WTC11 (cell line): ENCODE results near the gene SAFB. TPM values are rescaled to one million over a fixed set of nuclear protein-coding genes. Genes with fewer than 3 reads are reported as not detected.

Experiments used
- ATAC-seq: fragments of 200-7000 bp; cut with Tn5 transposase; 2 replicates; pipeline ENCODE4 v1.10.0; 2021; ENCODE audit warnings: mild to moderate bottlenecking, moderate library complexity
- CTCF ChIA-PET: fragments of 300-600 bp; sonication (Branson Sonifier 250); formaldehyde crosslinking; loops from one replicate; lab custom pipeline; 2021; ENCODE audit warnings: antibody characterized with exemption; lab: Charles Lee
- POLR2A ChIA-PET: fragments of 350-600 bp; sonication (Branson Sonifier 250); formaldehyde crosslinking; loops from one replicate; lab custom pipeline; 2021; ENCODE audit warnings: antibody characterized with exemption; lab: Charles Lee
- DNase-seq: peaks from one replicate; pipeline ENCODE4 v3.0.0; 2021; ENCODE audit warnings: low spot score
- H3K27ac Mint-ChIP-seq: 2 replicates; pipeline ENCODE4 v1.8.0; 2021; ENCODE audit warnings: mixed read lengths
- H3K27me3 Mint-ChIP-seq: 2 replicates; pipeline ENCODE4 v1.8.0; 2021; ENCODE audit warnings: low read depth, mild to moderate bottlenecking, moderate library complexity, mixed read lengths
- H3K36me3 Mint-ChIP-seq: 2 replicates; pipeline ENCODE4 v1.8.0; 2021; ENCODE audit warnings: mixed read lengths
- H3K4me1 Mint-ChIP-seq: 2 replicates; pipeline ENCODE4 v1.8.0; 2022; ENCODE audit warnings: mixed read lengths
- H3K4me3 Mint-ChIP-seq: 2 replicates; pipeline ENCODE4 v1.8.0; 2021; ENCODE audit warnings: mild to moderate bottlenecking, moderate library complexity, mixed read lengths
- H3K9me3 Mint-ChIP-seq: 2 replicates; pipeline ENCODE4 v1.8.0; 2021; ENCODE audit warnings: mixed read lengths
- AFF4 ChIP-seq: sonication (generic); formaldehyde crosslinking; IDR thresholded peaks from 2 replicates; pipeline ENCODE4 v1.8.1; 2023; ENCODE audit warnings: mild to moderate bottlenecking, missing genetic modification reagents, borderline replicate concordance
- ATF2 ChIP-seq: sonication (generic); formaldehyde crosslinking; IDR thresholded peaks from 2 replicates; pipeline ENCODE4 v1.8.1; 2022; ENCODE audit warnings: low read depth, missing genetic modification reagents, borderline replicate concordance
- CREM ChIP-seq: sonication (generic); formaldehyde crosslinking; IDR thresholded peaks from 2 replicates; pipeline ENCODE4 v1.8.1; 2022; ENCODE audit warnings: mild to moderate bottlenecking, missing genetic modification reagents, moderate library complexity
- JAZF1 ChIP-seq: fragments of 250-450 bp; sonication (Bioruptor Pico); IDR thresholded peaks from 2 replicates; pipeline ENCODE4 v1.9.0; 2021; ENCODE audit warnings: moderate library complexity, mild to moderate bottlenecking, inconsistent platforms
- NFE2L1 ChIP-seq: sonication (generic); formaldehyde crosslinking; IDR thresholded peaks from 2 replicates; pipeline ENCODE4 v1.8.1; 2023; ENCODE audit warnings: missing genetic modification reagents
- PREB ChIP-seq: sonication (generic); formaldehyde crosslinking; IDR thresholded peaks from 2 replicates; pipeline ENCODE4 v1.8.1; 2022; ENCODE audit warnings: mild to moderate bottlenecking, missing genetic modification reagents, moderate library complexity, borderline replicate concordance
- SMAD3 ChIP-seq: sonication (generic); formaldehyde crosslinking; IDR thresholded peaks from 2 replicates; pipeline ENCODE4 v1.8.0; 2022; ENCODE audit warnings: missing genetic modification reagents, mild to moderate bottlenecking, borderline replicate concordance
- SP1 ChIP-seq: sonication (generic); formaldehyde crosslinking; conservative IDR thresholded peaks from 2 replicates; pipeline ENCODE4 v1.8.1; 2022; ENCODE audit warnings: missing genetic modification reagents
- TCF7 ChIP-seq: sonication (generic); formaldehyde crosslinking; IDR thresholded peaks from 2 replicates; pipeline ENCODE4 v1.8.0; 2022; ENCODE audit warnings: mild to moderate bottlenecking, low read depth, missing genetic modification reagents, moderate library complexity
- ZNF138 ChIP-seq: sonication (generic); formaldehyde crosslinking; conservative IDR thresholded peaks from 2 replicates; pipeline ENCODE4 v1.8.1; 2022; ENCODE audit warnings: mild to moderate bottlenecking, moderate library complexity, missing genetic modification reagents
- ZNF232 ChIP-seq: sonication (generic); formaldehyde crosslinking; IDR thresholded peaks from 2 replicates; pipeline ENCODE4 v1.8.0; 2022; ENCODE audit warnings: mild to moderate bottlenecking, missing genetic modification reagents
- ZNF423 ChIP-seq: fragments of 250-450 bp; sonication (Bioruptor Pico); IDR thresholded peaks from 2 replicates; pipeline ENCODE4 v2.1.2; 2022; ENCODE audit warnings: mild to moderate bottlenecking, moderate library complexity
- ZNF532 ChIP-seq: fragments of 250-450 bp; sonication (Bioruptor Pico); IDR thresholded peaks from 2 replicates; pipeline ENCODE4 v1.9.0; 2021; ENCODE audit warnings: mild to moderate bottlenecking, borderline replicate concordance
- ZNF671 ChIP-seq: fragments of 250-450 bp; sonication (Bioruptor Pico); IDR thresholded peaks from 2 replicates; pipeline ENCODE4 v1.8.0; 2021; ENCODE audit warnings: mild to moderate bottlenecking
- total RNA-seq: library from RNA; stranded (reverse); gene quantifications from 3 replicates; pipeline ENCODE4 v1.2.3, GENCODE V29; 2021

Gene SAFB
- total RNA-seq, 1 experiment from 2014 or later, result 141 TPM

- no peak for TF ChIP-seq ZNF532
Measured at GRCh38 chr19:5591476-5591875, 31.4 kb upstream of the SAFB start (continued).

- CTCF ChIA-PET, result no interaction called here
- Mint-ChIP-seq H3K27ac (peak overlapping the region; percentile 45; the same call in 1 of the 2 replicates), H3K36me3 (peaks cover 67% of the 10 kb centered on the region)
Measured at GRCh38 chr19:5592531-5593342, 30.1 kb upstream of the SAFB start.

More at GRCh38 chr19:5592531-5593342, 30.1 kb upstream of the SAFB start:
- POLR2A ChIA-PET, result no interaction called here
- DNase-seq, result no peak
- no peak overlapping the region for H3K4me3 Mint-ChIP-seq
- no peak for ATAC-seq
- TF ChIP-seq ZNF423 (CRISPR knock-in tag) (no peak), NFE2L1 (CRISPR knock-in tag) (no peak), TCF7 (no peak), ZNF232 (CRISPR knock-in tag) (no peak), PREB (CRISPR knock-in tag) (no peak), SMAD3 (CRISPR knock-in tag) (no peak), ATF2 (CRISPR knock-in tag) (no peak), ZNF671 (CRISPR knock-in tag) (no peak), SP1 (no peak), JAZF1 (CRISPR knock-in tag) (no peak), ZNF138 (CRISPR knock-in tag) (no peak), CREM (CRISPR knock-in tag) (no peak), AFF4 (no peak)
- TF ChIP-seq, all 79 proteins: peak for 0
- no peaks in the 10 kb centered on the region for H3K4me1 Mint-ChIP-seq
- H3K9me3 Mint-ChIP-seq, result no peaks in the 10 kb centered on the region
- no peaks in the 10 kb centered on the region; the same call in 1 of the 2 replicates for H3K27me3 Mint-ChIP-seq
